GDM1 (cell line): ENCODE measurements around the gene DCAF15.
A peak's percentile ranks its signal among the peaks of the same experiment; 100 is the strongest.

Experiments
- DNase-seq: peaks from one replicate; lab custom pipeline; 2025; lab: John Stamatoyannopoulos, UW

DCAF15 gene

DNA sequence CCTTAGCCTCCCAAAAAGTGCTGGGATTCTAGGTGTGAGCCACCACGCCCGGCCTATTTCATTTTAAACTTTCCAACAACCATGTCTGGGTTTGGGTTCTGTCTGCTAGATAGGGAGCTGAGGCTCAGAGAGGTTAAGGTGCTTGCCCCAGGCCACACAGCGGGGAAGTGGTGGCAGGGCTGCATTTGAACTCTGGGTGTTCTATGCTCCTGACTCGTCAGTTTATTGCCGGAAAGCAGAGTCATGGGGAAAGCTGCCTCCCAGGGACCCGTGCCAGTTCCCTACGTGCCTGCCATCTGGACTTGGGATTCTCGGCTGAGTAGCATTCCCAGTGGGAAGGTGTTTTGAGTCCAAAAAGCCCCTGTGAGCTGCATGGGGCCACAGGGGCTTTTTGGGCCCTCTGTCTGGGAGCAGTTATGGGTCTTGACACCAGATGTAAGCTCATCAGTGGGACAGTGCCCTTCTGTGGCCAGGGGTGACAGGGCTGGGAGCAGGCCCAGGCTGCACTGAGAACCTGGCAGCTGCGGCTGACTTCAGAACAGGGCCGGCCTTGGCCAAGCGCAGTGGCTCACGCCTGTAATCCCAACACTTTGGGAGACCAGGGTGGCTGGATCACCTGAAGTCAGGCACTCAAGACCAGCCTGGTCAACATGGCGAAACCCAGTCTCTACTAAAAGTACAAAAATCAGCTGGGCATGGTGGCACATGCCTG is 42.9 kb downstream of the DCAF15 start:
- DNase-seq = no peak

- no peak for DNase-seq
Observed at GRCh38 chr19:13995878-13996765, 43.8 kb downstream of the DCAF15 start.

GRCh38 chr19:13996928-13997630 is 44.8 kb downstream of the DCAF15 start:
- no peak for DNase-seq

DNA sequence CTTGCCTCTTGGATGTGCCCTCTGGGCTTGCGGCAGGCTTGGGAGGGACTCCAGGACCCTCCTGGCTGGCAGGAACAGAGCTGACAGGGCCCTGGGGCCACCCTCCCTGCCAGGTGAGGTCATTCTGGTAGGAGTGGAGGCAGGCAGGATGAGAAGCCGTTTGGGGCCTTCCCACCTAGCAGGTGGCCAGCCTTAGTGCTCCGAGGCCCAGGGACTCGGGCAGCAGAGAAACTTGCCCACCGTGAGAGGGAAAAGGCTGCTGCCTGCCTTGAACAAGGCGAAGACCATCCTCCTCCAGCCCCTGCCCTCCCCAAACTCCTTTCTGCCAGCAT is 45.3 kb downstream of the DCAF15 start:
- no peak for DNase-seq

- DNase-seq = no peak
Observed at GRCh38 chr19:13998426-13998825, 46.1 kb downstream of the DCAF15 start.

DNA sequence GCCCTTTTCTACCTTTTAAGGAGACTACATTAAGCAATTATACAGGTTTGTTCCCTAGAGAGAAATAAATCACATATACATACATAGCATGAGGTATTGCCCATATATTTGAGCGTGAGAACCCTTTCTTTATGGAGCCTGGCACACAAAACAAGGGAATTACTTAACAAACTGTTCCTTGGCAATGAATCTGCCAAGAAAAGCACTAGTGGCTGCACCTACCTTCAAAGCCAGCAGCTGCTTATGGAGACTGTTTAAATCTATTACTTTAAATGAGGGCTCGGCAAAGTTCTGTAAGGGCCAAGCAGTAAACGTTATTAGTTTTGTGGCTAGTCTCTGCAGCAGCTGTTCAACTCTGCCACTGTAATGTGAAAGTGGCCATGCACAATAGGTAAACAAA is 46.8 kb downstream of the DCAF15 start:
- no peak for DNase-seq

DNA sequence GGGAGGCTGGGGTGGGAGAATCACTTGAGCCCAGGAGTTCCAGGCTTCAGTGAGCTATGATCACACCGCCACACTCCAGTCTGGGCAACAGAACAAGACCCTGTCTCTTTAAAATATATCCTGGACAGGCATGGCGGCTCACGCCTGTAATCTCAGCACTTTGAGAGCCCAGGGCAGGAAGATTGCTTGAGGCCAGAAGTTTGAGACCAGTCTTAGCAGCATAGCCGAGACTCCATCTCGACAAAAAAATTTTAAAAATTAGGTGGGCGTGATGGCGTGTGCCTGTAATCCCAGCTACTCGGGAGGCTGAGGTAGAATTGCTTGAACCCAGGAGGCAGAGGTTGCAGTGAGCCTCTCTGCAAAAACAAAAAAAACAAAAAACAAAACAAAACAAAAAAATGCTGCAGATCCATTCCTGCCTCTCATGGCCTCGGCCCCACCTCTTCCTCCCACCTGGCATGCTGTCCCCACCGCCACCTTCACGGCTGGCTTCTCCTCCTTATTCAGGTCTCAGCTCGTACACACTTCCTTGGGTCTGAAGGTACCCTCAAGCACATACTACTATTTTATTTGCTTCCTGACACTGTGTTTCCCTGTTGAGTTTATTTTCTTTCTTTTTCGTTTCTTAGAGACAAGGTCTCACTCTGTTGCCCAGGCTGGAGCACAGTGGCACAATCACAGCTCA is 48.5 kb downstream of the DCAF15 start:
- no peak for DNase-seq

- no peak for DNase-seq
Observed at GRCh38 chr19:14002571-14003250, 50.4 kb downstream of the DCAF15 start.

GRCh38 chr19:14003251-14004055 is 51.1 kb downstream of the DCAF15 start:
- no peak for DNase-seq

- no peak for DNase-seq
Observed at GRCh38 chr19:14004619-14005348, 52.5 kb downstream of the DCAF15 start.

DNA sequence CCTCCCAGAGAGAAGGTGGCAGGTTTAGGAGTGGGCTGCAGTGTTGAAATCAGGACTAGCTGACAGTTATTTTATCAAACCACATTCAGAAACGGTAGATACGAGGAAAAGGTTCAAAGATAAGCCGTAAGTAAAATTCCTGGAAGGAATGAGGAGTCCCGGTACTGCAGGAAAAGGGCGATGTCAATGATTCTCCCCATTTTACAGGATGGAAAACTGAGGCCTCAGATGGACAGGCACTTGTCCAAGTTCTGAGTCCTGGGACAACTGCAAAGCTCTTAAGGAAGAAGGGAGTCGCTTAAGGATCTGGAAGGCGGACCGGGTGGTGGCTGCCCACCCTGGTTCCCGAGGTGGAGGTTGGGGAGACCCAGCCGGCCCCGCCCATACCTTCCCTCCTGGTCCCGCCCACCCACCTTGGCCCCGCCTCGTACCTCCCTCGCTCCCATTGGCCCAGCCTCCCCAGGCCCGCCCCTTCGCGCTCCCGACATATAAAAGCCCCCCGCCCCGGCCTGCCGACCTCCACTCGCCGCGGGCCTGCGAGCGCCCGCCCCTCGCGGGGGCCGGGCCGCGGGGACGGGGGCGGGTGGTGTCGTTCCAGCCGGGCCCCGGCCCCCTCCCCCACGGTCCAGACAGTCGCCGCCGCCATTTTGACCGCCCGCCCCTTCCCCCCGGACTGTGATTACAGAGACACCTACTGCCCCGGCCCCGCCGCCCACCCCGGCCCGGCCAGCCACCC is 53.2 kb downstream of the DCAF15 start:
- peak; percentile 80 for DNase-seq

DNA sequence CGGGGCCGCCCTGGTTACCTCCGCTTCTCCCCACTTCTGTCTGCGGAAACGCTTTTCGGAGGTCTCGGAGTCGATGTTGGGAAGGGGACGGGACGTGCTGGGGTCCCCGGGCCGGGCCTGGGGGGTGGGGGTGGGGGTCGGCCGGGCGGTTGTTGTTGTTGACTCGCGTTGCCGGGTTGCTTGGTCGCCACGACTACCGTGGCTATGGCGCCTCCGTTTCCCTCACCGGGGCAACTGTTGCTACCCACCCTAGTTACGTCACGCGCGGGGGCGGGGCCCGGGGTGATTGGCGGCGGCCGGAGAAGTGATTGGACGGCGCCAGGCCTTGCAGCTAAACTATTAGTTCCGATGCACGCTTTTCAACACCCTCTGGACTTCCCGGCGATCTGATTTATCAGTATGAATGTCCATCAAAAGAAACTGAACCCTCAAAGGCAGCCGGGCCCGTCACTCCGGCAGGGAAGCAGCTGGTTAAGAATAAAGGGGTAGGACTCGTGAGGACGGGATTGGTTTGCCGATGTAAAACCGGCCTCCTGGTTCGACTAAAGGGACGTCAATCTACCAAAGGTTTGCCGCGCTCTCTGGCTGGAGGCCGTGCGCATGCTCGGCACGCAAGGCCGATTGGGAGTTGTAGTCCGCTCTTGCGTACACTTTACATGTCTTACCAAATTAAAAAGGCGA is 53.9 kb downstream of the DCAF15 start, which contains the start of gene RFX1:
RFX1 (minus strand) TSS at position 236 of the 681 bp plus-strand sequence. CDS start 12,477 bp downstream, outside the sequence.
- peak; percentile 99 for DNase-seq

- DNase-seq = peak; percentile 59
Observed at GRCh38 chr19:14006766-14007562, 54.7 kb downstream of the DCAF15 start.
